Effector memory CD4-positive, alpha-beta T cell (primary cell): ENCODE data around the gene P4HB.

Experiments used
- DNase-seq, 3 donors: peaks; one replicate each; pipeline ENCODE4 v3.0.0-alpha.2; 2020
- H3K27ac ChIP-seq: 2 replicates; pipeline ENCODE4 v1.7.0; 2013; ENCODE audit warnings: mild to moderate bottlenecking, low read length, moderate library complexity; ENCODE audit not compliant: insufficient read depth, poor library complexity, severe bottlenecking
- H3K27me3 ChIP-seq: replicated peaks from 2 replicates; pipeline ENCODE4 v1.7.0; 2013; ENCODE audit warnings: mild to moderate bottlenecking, low read length; ENCODE audit not compliant: insufficient read depth, control insufficient read depth, poor library complexity, severe bottlenecking
- H3K36me3 ChIP-seq: 2 replicates; pipeline ENCODE4 v1.7.0; 2013; ENCODE audit warnings: mild to moderate bottlenecking, low read length, moderate library complexity; ENCODE audit not compliant: control insufficient read depth, insufficient read depth
- H3K4me1 ChIP-seq: 2 replicates; pipeline ENCODE4 v1.7.0; 2013; ENCODE audit warnings: low read length, mild to moderate bottlenecking; ENCODE audit not compliant: control insufficient read depth, insufficient read depth, poor library complexity, severe bottlenecking
- H3K4me3 ChIP-seq: 2 replicates; pipeline ENCODE4 v1.7.0; 2013; ENCODE audit warnings: low read length, low read depth, mild to moderate bottlenecking; ENCODE audit not compliant: insufficient read depth, poor library complexity, severe bottlenecking
- H3K9me3 ChIP-seq: 2 replicates; pipeline ENCODE4 v1.7.0; 2013; ENCODE audit warnings: mild to moderate bottlenecking, low read length, moderate library complexity; ENCODE audit not compliant: control insufficient read depth

The P4HB gene

DNA sequence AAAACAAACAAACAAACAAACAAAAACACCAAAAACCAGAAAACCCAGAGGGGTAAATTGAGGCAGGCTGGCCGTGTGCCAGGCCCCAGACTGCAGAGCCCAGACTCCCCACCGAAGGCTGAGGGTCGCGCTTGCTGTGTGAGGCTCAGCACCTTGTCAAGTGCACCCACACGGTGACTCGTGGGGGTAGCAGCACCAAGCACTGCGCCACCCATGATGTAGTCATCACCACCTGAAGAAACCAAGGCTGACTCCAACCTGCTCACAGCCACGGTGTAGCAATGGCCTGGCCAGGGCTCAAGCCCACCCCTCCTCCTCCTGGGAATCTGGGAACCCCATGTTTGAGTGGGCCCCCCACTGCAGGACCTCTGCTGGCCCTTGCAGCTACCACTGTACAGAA is 39.2 kb downstream of the P4HB start:
- Histone ChIP-seq H3K36me3 (peaks cover 7% of the 10 kb centered on the region), H3K27me3 (no peaks in the 10 kb centered on the region), H3K27ac (no peak overlapping the region), H3K4me1 (no peaks in the 10 kb centered on the region), H3K4me3 (no peak overlapping the region), H3K9me3 (no peaks in the 10 kb centered on the region)
- no peak for DNase-seq

DNA sequence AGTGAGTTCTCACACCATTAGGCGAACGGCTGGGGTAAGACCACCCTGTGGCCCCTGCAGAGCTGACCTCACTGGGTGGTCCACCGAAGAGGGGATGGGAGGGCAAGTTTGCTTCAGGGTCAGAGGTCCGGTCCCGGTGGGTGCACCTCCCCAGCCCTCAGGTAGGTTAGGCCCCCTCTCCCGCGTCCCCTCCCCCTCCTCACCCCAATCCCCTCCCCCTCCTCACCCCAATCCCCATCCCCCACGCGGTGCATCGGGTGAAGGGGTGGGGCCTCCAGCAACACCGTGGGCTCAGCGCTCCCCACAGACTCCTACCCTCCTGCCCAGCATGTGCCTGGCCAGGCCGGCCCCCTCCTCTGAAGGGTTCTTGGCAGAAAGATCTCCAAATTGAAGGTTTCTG is 40.6 kb downstream of the P4HB start:
- peaks cover 7% of the 10 kb centered on the region for H3K36me3 ChIP-seq
- H3K9me3 ChIP-seq = no peaks in the 10 kb centered on the region
- no peak for DNase-seq
- no peaks in the 10 kb centered on the region for H3K27me3 ChIP-seq
- no peak overlapping the region for H3K27ac ChIP-seq
- no peak overlapping the region for H3K4me3 ChIP-seq
- no peaks in the 10 kb centered on the region for H3K4me1 ChIP-seq

DNA sequence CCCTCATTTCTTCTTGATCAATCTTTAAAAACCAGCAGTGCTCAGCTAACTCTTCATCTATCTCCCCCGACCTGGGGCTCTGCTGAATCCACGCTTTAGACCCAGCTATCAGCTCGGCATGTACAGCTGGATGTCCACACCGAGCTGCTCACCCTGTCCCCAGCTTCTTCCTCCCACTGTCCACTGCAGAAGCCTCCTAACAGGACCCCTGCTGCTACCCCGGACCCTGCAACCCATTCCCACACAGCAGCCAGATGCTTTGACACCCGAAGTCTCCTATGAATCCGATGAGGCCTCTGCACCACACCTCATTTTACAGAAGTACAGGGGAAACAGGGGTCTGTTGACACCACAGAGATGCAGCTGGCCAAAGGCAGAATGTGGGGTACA is 42.6 kb downstream of the P4HB start:
- H3K27me3 ChIP-seq = no peaks in the 10 kb centered on the region
- no peak overlapping the region for H3K4me3 ChIP-seq
- no peaks in the 10 kb centered on the region for H3K36me3 ChIP-seq
- no peaks in the 10 kb centered on the region for H3K4me1 ChIP-seq
- no peak overlapping the region for H3K27ac ChIP-seq
- H3K9me3 ChIP-seq = no peaks in the 10 kb centered on the region
- DNase-seq = no peak

DNA sequence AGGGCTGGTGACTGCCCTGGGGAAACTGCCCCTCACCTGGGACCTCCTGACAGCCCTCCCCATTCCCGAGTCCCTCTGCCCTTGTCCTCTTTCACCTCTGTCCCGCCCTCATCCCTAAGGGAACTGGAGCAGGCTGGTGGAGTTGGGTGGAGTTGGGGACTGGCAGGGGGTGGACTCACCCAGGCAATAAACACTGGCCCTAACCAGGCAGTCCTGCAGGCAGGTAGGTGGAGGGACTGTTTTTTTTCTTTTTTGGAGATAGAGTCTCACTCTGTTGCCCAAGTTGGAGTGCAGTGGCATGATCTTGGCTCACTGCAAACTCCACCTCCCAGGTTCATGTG is 44.7 kb downstream of the P4HB start:
- Histone ChIP-seq H3K36me3 (no peaks in the 10 kb centered on the region), H3K27me3 (no peaks in the 10 kb centered on the region), H3K27ac (no peak overlapping the region), H3K4me3 (no peak overlapping the region), H3K9me3 (no peaks in the 10 kb centered on the region), H3K4me1 (no peaks in the 10 kb centered on the region)
- no peak for DNase-seq

DNA sequence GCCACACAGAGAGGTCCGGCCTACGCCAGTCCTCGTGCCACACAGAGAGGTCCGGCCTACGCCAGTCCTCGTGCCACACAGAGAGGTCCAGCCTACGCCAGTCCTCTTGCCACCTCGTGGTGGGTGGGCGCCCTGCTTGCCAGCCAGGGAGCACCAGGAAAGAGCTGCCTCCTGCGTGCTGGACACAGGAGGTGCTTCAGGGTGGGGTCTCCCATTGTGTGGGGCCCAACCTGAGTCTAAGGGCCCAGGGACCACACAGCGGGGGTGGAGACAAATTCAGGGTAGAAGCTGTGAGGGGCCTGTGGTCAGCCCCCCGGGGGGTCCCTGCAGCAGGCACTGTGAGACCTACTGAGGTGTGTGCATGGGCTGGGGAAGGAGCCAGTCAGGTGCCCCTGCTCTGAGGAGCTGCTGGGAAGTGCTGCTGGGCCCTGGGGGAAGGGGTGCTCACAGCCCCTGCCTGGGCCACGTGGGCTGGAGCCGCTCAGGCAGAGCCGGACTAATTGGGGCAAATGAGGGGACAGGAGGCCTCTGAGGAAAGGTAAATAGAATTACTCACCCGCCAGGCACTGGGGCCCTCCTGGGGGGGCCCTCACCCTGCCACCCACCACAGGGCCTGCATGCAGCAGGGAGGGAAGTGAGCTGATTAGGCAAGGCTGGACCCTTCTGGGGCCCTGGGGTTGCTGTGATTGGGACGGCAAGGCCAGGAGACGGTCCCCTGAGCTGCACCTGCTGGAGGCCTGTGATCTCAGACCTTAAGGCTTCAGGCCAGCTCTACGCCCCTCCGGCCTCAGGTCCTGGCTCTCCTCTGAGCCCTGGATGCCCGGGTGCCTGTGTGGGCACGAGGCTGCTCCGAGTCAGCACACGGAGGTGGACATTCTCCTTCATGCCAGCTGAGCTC is 45.3 kb downstream of the P4HB start:
- Histone ChIP-seq H3K4me1 (no peaks in the 10 kb centered on the region), H3K27ac (no peak overlapping the region), H3K27me3 (no peaks in the 10 kb centered on the region)

DNA sequence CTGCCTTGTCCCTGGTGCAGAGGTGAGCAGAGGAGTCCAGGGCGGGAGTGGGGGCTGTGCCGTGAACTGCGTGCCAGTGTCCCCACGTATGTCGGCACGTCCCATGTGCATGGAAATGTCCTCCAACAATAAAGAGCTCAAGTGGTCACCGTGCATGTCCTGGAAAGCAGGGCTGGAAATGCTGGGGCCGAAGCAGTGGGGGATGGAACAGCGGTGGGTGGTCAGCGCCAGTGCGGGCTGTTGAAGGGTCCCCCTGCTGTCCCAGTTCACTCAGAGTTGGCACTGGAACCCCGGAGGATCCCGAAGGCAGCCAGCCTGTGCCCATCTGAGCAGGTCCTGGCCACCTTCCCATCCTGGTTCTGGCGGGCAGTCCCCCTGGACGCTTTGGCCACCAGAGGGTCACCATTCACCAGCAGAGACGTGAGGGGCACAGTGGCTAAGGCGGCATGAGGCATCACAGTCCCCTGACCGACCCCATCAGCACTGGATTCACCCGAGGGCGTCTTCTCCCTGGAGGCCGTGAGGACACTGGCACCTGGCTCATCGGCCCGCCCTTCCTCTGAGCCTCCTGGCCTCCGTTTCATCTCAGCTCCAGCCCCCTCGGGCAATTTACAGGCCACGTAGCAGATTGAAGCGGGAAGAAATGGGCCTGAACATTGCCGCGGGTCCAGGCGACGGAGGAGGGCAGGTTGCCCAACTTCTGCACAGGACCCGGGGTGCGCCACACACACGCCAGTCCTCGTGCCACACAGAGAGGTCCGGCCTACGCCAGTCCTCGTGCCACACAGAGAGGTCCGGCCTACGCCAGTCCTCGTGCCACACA is 46.3 kb downstream of the P4HB start:
- H3K27me3 ChIP-seq = peaks cover 2% of the 10 kb centered on the region
- H3K27ac ChIP-seq = no peak overlapping the region
- no peaks in the 10 kb centered on the region for H3K4me1 ChIP-seq
- H3K4me3 ChIP-seq = no peak overlapping the region
- H3K36me3 ChIP-seq = no peaks in the 10 kb centered on the region
- DNase-seq = no peak
- H3K9me3 ChIP-seq = no peaks in the 10 kb centered on the region

More for the DNA sequence above, 45.3 kb downstream of the P4HB start:
- no peak overlapping the region for H3K4me3 ChIP-seq
- no peak for DNase-seq
- no peaks in the 10 kb centered on the region for H3K36me3 ChIP-seq
- H3K9me3 ChIP-seq = no peaks in the 10 kb centered on the region

DNA sequence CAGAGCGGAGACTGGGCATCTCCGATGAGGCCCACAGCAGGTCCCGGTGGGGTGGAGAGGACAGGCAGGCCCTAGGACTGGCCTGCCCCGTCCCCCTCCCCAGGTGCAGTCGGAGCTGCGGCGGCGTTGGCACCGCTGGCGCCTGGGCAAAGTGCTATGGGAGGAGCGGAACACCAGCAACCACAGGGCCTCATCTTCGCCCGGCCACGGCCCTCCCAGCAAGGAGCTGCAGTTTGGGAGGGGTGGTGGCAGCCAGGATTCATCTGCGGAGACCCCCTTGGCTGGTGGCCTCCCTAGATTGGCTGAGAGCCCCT is 47.0 kb downstream of the P4HB start:
- DNase-seq = no peak
- Histone ChIP-seq H3K27me3 (peaks cover 3% of the 10 kb centered on the region), H3K36me3 (no peaks in the 10 kb centered on the region), H3K4me1 (no peaks in the 10 kb centered on the region), H3K4me3 (no peak overlapping the region), H3K9me3 (no peaks in the 10 kb centered on the region), H3K27ac (no peak overlapping the region)

DNA sequence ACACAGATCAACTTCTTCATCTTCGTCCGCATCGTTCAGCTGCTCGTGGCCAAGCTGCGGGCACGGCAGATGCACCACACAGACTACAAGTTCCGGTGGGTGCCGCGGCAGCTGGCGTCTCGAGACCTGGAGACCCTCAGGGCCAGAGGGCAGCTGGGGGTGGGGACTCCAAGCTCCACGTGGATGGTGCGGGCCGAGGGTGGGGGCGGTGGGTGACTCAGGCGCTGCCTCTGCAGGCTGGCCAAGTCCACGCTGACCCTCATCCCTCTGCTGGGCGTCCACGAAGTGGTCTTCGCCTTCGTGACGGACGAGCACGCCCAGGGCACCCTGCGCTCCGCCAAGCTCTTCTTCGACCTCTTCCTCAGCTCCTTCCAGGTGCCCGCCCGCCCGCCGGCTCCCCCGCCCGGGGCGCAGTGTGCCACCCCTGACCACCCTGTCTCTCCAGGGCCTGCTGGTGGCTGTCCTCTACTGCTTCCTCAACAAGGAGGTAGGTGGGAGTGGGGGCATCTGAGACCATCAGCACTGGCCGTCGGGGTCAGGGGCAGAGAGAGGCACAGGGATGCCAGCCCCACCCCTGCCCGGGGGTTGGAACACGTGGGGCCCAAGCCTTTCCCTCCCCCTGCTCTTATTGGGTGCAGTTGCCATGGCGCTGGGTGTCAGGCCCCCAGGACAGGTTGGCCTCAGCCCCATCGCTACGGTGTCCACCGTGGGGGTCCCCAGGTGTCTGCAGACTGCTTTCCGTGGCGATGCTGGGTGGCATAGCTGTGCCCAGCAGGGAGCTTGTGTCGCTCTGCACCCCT is 47.6 kb downstream of the P4HB start:
- Histone ChIP-seq H3K36me3 (no peaks in the 10 kb centered on the region), H3K27me3 (peaks cover 3% of the 10 kb centered on the region), H3K27ac (no peak overlapping the region)

DNA sequence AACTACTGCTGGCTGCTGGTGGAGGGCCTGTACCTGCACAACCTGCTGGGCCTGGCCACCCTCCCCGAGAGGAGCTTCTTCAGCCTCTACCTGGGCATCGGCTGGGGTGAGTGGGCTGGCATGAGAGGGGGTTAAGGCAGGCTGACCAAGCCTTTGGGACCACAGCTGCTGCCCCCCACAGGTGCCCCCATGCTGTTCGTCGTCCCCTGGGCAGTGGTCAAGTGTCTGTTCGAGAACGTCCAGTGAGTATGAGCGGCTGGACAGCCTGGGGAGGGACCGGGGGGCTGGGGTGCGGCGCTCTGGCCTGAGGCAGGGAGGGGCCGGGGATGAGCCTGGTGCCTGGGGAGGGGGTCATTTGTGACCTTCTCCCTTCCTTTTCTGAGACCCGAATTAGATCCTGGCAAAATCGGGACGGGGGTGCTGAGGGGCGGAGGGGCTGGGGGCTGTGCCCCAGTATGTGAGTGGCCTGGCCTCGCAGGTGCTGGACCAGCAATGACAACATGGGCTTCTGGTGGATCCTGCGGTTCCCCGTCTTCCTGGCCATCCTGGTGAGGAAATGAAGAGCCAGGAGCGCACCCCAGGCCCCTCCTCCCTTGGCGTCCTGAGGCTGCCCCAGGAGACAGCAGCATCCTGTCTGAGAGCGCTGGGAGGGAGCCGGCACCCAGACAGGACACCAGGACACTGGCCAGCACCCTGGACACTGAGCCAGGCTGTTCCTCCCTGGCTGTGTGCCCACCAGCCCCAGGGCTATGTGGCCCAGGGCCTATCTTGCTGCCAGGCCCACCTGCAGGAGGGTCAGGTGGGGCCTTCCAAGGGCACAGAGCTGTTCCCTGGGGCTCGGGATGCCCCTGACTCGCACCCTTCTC is 48.4 kb downstream of the P4HB start:
- H3K4me1 ChIP-seq = no peaks in the 10 kb centered on the region
- H3K36me3 ChIP-seq = no peaks in the 10 kb centered on the region
- DNase-seq = no peak
- no peaks in the 10 kb centered on the region for H3K9me3 ChIP-seq
- H3K4me3 ChIP-seq = no peak overlapping the region
- peaks cover 6% of the 10 kb centered on the region for H3K27me3 ChIP-seq
- H3K27ac ChIP-seq = no peak overlapping the region

More for the DNA sequence above, 47.6 kb downstream of the P4HB start:
- Histone ChIP-seq H3K4me1 (no peaks in the 10 kb centered on the region), H3K4me3 (no peak overlapping the region), H3K9me3 (no peaks in the 10 kb centered on the region)
- no peak for DNase-seq
